Astrocyte (in vitro differentiated cells and primary cell): ENCODE results near the gene SERTAD4. TPM values are rescaled to one million over a fixed set of nuclear protein-coding genes. Genes with fewer than 3 reads are reported as not detected.

ENCODE experiments used
- DNase-seq: peaks from one replicate; pipeline ENCODE4 v3.0.0-alpha.2; 2010; ENCODE audit warnings: low read depth
- FAIRE-seq: peaks from 2 replicates; lab custom pipeline; 2011; peaks lifted over from hg19 to GRCh38; lab: Jason Lieb, UNC
- H2AFZ ChIP-seq: 2 replicates; pipeline ENCODE4 v1.6.0; 2012; ENCODE audit warnings: low read depth, low read length, inconsistent platforms
- H3K27ac ChIP-seq: 2 replicates; pipeline ENCODE4 v1.5.1; 2011; ENCODE audit warnings: low read depth, low read length, inconsistent platforms
- H3K27me3 ChIP-seq: 2 replicates; pipeline ENCODE4 v1.6.0; 2011; ENCODE audit warnings: low read length, inconsistent platforms; ENCODE audit not compliant: insufficient read depth
- H3K36me3 ChIP-seq: 2 replicates; pipeline ENCODE4 v1.5.1; 2011; ENCODE audit warnings: low read length, inconsistent platforms; ENCODE audit not compliant: insufficient read depth
- H3K4me1 ChIP-seq: 2 replicates; pipeline ENCODE4 v1.5.1; 2011; ENCODE audit warnings: low read length, inconsistent platforms; ENCODE audit not compliant: insufficient read depth
- H3K4me2 ChIP-seq: 2 replicates; pipeline ENCODE4 v1.6.0; 2012; ENCODE audit warnings: low read length, inconsistent platforms
- H3K4me3 ChIP-seq: 2 replicates; pipeline ENCODE4 v1.5.1; 2011; ENCODE audit warnings: low read depth, mild to moderate bottlenecking, low read length, inconsistent platforms; ENCODE audit not compliant: insufficient read depth
- H3K79me2 ChIP-seq: 2 replicates; pipeline ENCODE4 v1.6.0; 2012; ENCODE audit warnings: mild to moderate bottlenecking, low read length, inconsistent platforms; ENCODE audit not compliant: insufficient read depth
- H3K9ac ChIP-seq: 2 replicates; pipeline ENCODE4 v1.6.0; 2012; ENCODE audit warnings: mild to moderate bottlenecking, low read length, inconsistent platforms
- H3K9me3 ChIP-seq: 2 replicates; pipeline ENCODE4 v1.5.1; 2012; ENCODE audit warnings: low read depth, mild to moderate bottlenecking, low read length, inconsistent platforms; ENCODE audit not compliant: insufficient read depth
- H4K20me1 ChIP-seq: 2 replicates; pipeline ENCODE4 v1.6.0; 2012; ENCODE audit warnings: low read length, inconsistent platforms; ENCODE audit not compliant: insufficient read depth
- H3K27ac Mint-ChIP-seq: one replicate; pipeline ENCODE4 v1.8.0; 2021; ENCODE audit warnings: mild to moderate bottlenecking, mixed read lengths; ENCODE audit not compliant: unreplicated experiment
- H3K27me3 Mint-ChIP-seq: one replicate; pipeline ENCODE4 v1.8.0; 2021; ENCODE audit warnings: low read depth, mixed read lengths; ENCODE audit not compliant: unreplicated experiment
- H3K36me3 Mint-ChIP-seq: one replicate; pipeline ENCODE4 v1.8.0; 2021; ENCODE audit warnings: low read depth, mixed read lengths; ENCODE audit not compliant: unreplicated experiment
- H3K4me1 Mint-ChIP-seq: one replicate; pipeline ENCODE4 v1.8.0; 2021; ENCODE audit warnings: low read depth, mixed read lengths; ENCODE audit not compliant: unreplicated experiment
- H3K4me3 Mint-ChIP-seq: one replicate; pipeline ENCODE4 v1.8.0; 2021; ENCODE audit warnings: mild to moderate bottlenecking, moderate library complexity, mixed read lengths; ENCODE audit not compliant: unreplicated experiment
- H3K9me3 Mint-ChIP-seq: one replicate; pipeline ENCODE4 v1.8.0; 2021; ENCODE audit warnings: mild to moderate bottlenecking, mixed read lengths; ENCODE audit not compliant: unreplicated experiment
- CTCF ChIP-seq: IDR thresholded peaks from 2 replicates; pipeline ENCODE4 v1.5.1; 2011; ENCODE audit warnings: low read depth, mild to moderate bottlenecking, inconsistent platforms, low read length, moderate library complexity; ENCODE audit not compliant: insufficient read depth
- EZH2 ChIP-seq: IDR thresholded peaks from 2 replicates; pipeline ENCODE4 v1.6.1; 2012; ENCODE audit warnings: mild to moderate bottlenecking, low read length, inconsistent platforms; ENCODE audit not compliant: insufficient read depth
- total RNA-seq: library from RNA; stranded (reverse); gene quantifications from 2 replicates; pipeline ENCODE4 v1.2.1, GENCODE V29; 2021

SERTAD4 gene
- total RNA-seq, 1 donor from 2014 or later, result 4.6 TPM

- Mint-ChIP-seq H3K27ac (no peak overlapping the region), H3K27me3 (peaks cover 5% of the 10 kb centered on the region), H3K4me3 (peak overlapping the region; percentile 82), H3K36me3 (no peaks in the 10 kb centered on the region), H3K4me1 (peaks cover 17% of the 10 kb centered on the region), H3K9me3 (no peaks in the 10 kb centered on the region)
- H3K9ac ChIP-seq, result peak overlapping the region; percentile 80
- H3K4me2 ChIP-seq, result peak overlapping the region; percentile 90
- peak overlapping the region; percentile 85 for H2AFZ ChIP-seq
- no peak for TF ChIP-seq CTCF
- peak; percentile 53 for TF ChIP-seq EZH2
- no peak for DNase-seq
- no peaks in the 10 kb centered on the region for H3K27me3 ChIP-seq
- no peaks in the 10 kb centered on the region for H3K9me3 ChIP-seq
- no peaks in the 10 kb centered on the region for H4K20me1 ChIP-seq
- no peak for FAIRE-seq
- H3K27ac ChIP-seq, result peak overlapping the region; percentile 50
- H3K36me3 ChIP-seq, result no peaks in the 10 kb centered on the region
- H3K4me3 ChIP-seq, result peak overlapping the region; percentile 70
- peaks cover 33% of the 10 kb centered on the region for H3K4me1 ChIP-seq
- no peaks in the 10 kb centered on the region for H3K79me2 ChIP-seq
Measured at GRCh38 chr1:210233216-210233494, 559 bp downstream of the SERTAD4 start.

GRCh38 chr1:210233495-210234328 is 1.1 kb downstream of the SERTAD4 start:
- peak overlapping the region; percentile 80 for H3K9ac ChIP-seq
- H3K27ac Mint-ChIP-seq, result no peak overlapping the region
- H3K27me3 Mint-ChIP-seq, result peaks cover 5% of the 10 kb centered on the region
- H3K27ac ChIP-seq, result peak overlapping the region; percentile 50
- H3K4me2 ChIP-seq, result peak overlapping the region; percentile 90
- H3K36me3 ChIP-seq, result no peaks in the 10 kb centered on the region
- TF ChIP-seq CTCF, result no peak
- no peak for TF ChIP-seq EZH2
- peak; percentile 74 for DNase-seq
- no peak for FAIRE-seq
- peak overlapping the region; percentile 82 for H3K4me3 Mint-ChIP-seq
- peaks cover 17% of the 10 kb centered on the region for H3K4me1 Mint-ChIP-seq
- H3K4me1 ChIP-seq, result peaks cover 38% of the 10 kb centered on the region
- peak overlapping the region; percentile 85 for H2AFZ ChIP-seq
- no peaks in the 10 kb centered on the region for H3K36me3 Mint-ChIP-seq
- H3K9me3 Mint-ChIP-seq, result no peaks in the 10 kb centered on the region
- no peaks in the 10 kb centered on the region for H3K9me3 ChIP-seq
- no peaks in the 10 kb centered on the region for H3K27me3 ChIP-seq
- H3K4me3 ChIP-seq, result peak overlapping the region; percentile 70
- no peaks in the 10 kb centered on the region for H3K79me2 ChIP-seq
- no peaks in the 10 kb centered on the region for H4K20me1 ChIP-seq

GRCh38 chr1:210234329-210234757 is 1.7 kb downstream of the SERTAD4 start:
- H3K27ac Mint-ChIP-seq, result no peak overlapping the region
- H3K4me1 Mint-ChIP-seq, result peaks cover 17% of the 10 kb centered on the region
- Histone ChIP-seq H3K27me3 (no peaks in the 10 kb centered on the region), H3K79me2 (no peaks in the 10 kb centered on the region), H4K20me1 (no peaks in the 10 kb centered on the region), H3K4me2 (peak overlapping the region; percentile 90), H3K4me1 (peaks cover 38% of the 10 kb centered on the region), H3K36me3 (no peaks in the 10 kb centered on the region), H2AFZ (no peak overlapping the region), H3K9ac (peak overlapping the region; percentile 30), H3K27ac (no peak overlapping the region), H3K9me3 (no peaks in the 10 kb centered on the region), H3K4me3 (peak overlapping the region; percentile 70)
- TF ChIP-seq CTCF (no peak), EZH2 (no peak)
- H3K9me3 Mint-ChIP-seq, result no peaks in the 10 kb centered on the region
- peaks cover 5% of the 10 kb centered on the region for H3K27me3 Mint-ChIP-seq
- H3K36me3 Mint-ChIP-seq, result no peaks in the 10 kb centered on the region
- DNase-seq (no peak), FAIRE-seq (no peak)
- peak overlapping the region; percentile 29 for H3K4me3 Mint-ChIP-seq
